A549 treated with CpdA at 1 μM for 4 hours (cell line): ENCODE data around the gene NPL. TPM values are rescaled to one million over a fixed set of nuclear protein-coding genes. Genes with fewer than 3 reads are reported as not detected.

ENCODE experiments used
- total RNA-seq: library from RNA; stranded (reverse); fragments of 200-300 nt; extraction: Qiagen RNA extraction; gene quantifications from 5 replicates; pipeline ENCODE4 v1.2.3, GENCODE V29; 2022; ENCODE audit warnings: low read depth

The NPL gene
- 0.59 to 1.0 TPM (median 0.81 TPM) in 5 replicates for total RNA-seq

DNA sequence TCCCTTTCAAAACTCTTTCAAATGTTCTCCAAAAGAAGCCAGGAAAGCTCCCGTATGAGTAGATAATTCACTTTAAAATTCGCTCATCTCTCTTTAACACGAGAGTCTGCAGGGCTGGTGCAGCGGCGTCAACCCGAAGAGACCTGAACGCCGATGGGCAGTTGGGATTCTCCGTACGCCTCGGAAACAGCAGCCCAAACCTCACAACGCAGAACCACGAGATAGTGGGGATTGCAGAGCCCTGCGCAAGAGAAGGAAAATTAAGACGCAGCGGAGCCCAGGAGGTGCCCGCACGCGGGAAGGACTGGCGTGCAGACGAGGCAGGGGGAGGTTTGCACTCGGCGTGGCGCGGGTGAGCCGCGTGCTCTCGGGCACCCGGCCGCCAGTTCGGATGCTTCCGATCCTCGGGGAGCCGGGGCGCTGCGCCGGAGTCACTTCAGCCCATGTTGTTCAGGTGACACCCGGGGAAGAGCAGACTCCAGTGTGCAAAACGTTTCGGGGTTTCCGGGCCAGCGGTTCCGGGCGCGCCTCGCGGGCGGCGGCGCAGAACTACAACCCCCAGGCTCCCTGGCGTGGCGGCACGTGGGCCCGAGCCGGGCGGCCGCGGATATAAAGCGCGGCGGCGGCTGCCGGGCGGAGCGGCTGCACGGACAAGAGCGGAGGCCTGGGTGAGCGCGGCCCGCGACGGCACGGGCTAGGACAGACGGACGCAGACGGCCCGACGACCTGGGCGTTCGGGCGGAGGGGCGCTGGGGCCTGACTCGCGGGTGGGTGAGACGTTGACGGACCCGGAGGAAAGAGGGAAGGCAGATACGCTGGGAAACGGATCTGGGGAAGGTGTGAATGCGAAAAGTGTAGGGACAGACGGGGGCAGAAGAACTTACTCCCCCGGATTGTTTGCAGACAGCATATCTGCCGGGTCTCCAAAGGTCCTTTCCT is at the start of gene NPL:
TSS of gene NPL (plus strand) at position 636 of the 939 bp plus-strand sequence. CDS start 4,599 bp downstream, outside the sequence.

DNA sequence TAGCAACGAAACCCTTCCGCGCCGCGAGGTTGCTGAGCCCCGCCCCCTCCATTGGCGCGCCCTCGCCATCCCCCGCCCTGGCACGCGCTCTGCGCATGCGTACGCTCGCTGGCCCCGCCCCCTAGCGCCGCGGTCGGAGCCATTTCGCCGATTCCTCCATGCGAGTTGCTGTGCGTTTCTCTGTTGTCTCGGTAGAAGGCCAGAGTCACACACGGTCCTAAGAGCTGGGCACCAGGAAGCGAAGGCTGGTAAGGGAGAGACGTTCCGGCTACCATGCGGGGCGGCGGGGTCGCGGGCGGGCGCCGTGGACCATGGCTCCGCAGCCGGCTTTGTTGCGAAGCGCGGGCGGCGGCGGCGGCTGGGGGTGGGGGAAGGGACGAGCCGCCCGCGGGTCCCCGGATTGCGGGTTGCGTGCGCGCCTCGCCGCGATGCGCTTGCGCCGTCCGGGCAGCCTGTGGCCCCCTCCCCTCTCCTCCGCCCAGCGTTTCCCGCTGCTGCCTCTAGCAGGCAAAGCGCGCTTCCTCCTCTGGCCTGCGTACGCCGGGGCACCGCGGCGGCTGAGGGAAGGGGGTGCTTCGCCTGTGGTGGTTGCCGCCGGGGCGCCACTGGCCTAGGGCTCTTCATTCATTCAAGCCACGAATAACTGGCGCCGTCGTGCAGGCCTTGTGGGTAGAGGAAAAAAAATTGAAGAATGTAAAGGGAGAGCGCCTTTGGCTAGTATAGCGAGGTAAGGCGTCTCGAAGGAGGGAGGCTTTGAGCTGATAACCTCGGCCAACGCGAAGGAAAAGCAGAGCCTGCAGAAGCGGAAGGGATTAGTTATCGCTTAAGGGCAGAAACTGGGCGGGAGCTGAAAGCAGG is 49.9 kb downstream of the NPL start, which contains the start of gene DHX9:
TSS of gene DHX9 (plus strand) at position 139 of the 858 bp plus-strand sequence. CDS start 3,220 bp downstream, outside the sequence.

Other genes starting within 250 kb of the NPL start
- 1.6 to 2.7 TPM (median 2.6 TPM) in 5 replicates for gene RNASEL, start 200.5 kb upstream of the NPL start, total RNA-seq
- gene RGS16, start 185.4 kb upstream of the NPL start, total RNA-seq, result 0.15 to 0.31 TPM (median 0.19 TPM) in 5 replicates
- not detected in 5 replicates for gene RGS8, start 105.2 kb upstream of the NPL start, total RNA-seq
- gene DHX9, start 49.6 kb downstream of the NPL start, total RNA-seq, result 167 to 205 TPM (median 176 TPM) in 5 replicates
- not detected in 5 replicates for gene SHCBP1L, start 163.4 kb downstream of the NPL start, total RNA-seq
- 87.7 to 136 TPM (median 106 TPM) in 5 replicates for gene LAMC1, start 233.6 kb downstream of the NPL start, total RNA-seq